HepG2 (cell line): ENCODE results near the gene PTGR2. TPM values are rescaled to one million over a fixed set of nuclear protein-coding genes. Genes with fewer than 3 reads are reported as not detected.
"Not testable (repeated sequence)": the region's sequence is repeated elsewhere in the genome, so short reads cannot be mapped to it uniquely, and the experiment has no call there.

Source experiments
- ATAC-seq: fragments of 200-7000 bp; cut with Tn5 transposase; 3 replicates; pipeline ENCODE4 v1.9.1; 2020; ENCODE audit warnings: mild to moderate bottlenecking, moderate library complexity
- BruUV-seq: library from RNA; stranded (reverse); fragments of 400-500 nt; replicated peaks from 2 replicates; lab custom pipeline; 2021; lab: Mats Ljungman, UMichigan
- CTCF ChIA-PET: fragments of 300-600 bp; formaldehyde crosslinking; extraction: SDS; loops from one replicate; lab custom pipeline; 2021; ENCODE audit warnings: low total read pairs, inconsistent platforms, low intra/inter-chr PET ratio; lab: Yijun Ruan, JAX
- POLR2A ChIA-PET: fragments of 350-600 bp; sonication (Branson Sonifier 250); formaldehyde crosslinking; loops from one replicate; lab custom pipeline; 2020; ENCODE audit warnings: antibody characterized with exemption, inconsistent platforms; lab: Yijun Ruan, JAX
- DNase-seq: peaks from one replicate; pipeline ENCODE4 v3.0.0-alpha.2; 2015; ENCODE audit warnings: low spot score
- FAIRE-seq: peaks from 3 replicates; lab custom pipeline; 2011; peaks lifted over from hg19 to GRCh38; lab: Jason Lieb, UNC
- H2AFZ ChIP-seq: one replicate; pipeline ENCODE4 v1.6.1; 2011; ENCODE audit warnings: low read length, inconsistent platforms
- H3K27ac ChIP-seq: fragments of 300-600 bp; 3 replicates; pipeline ENCODE4 v1.8.0; 2011; ENCODE audit warnings: mixed run types, mild to moderate bottlenecking, mixed read lengths, low read length, inconsistent platforms; ENCODE audit not compliant: insufficient read depth; ENCODE audit errors: extremely low read length
- H3K27me3 ChIP-seq, 2 experiments: fragments of 200-600 bp in 1 of 2; 2 replicates in 1 of 2; 3 replicates in 1 of 2; pipeline versions ENCODE4 v1.6.0 to v1.8.0; 2011; ENCODE audit warnings: low read length in 2 of 2, mild to moderate bottlenecking in 2 of 2, moderate library complexity in 2 of 2, inconsistent platforms in 1 of 2; ENCODE audit not compliant: insufficient read depth in 2 of 2, control insufficient read depth in 1 of 2
- H3K36me3 ChIP-seq, 2 experiments: fragments of 200-600 bp in 1 of 2; replicated peaks in 1 of 2; 2 replicates in 1 of 2; 3 replicates in 1 of 2; pipeline versions ENCODE4 v1.5.1 to v1.8.0; 2011; ENCODE audit warnings: low read length in 2 of 2, inconsistent platforms in 1 of 2; ENCODE audit not compliant: insufficient read depth in 2 of 2, control insufficient read depth in 1 of 2
- H3K4me1 ChIP-seq: 2 replicates; pipeline ENCODE4 v1.5.1; 2012; ENCODE audit warnings: low read length, inconsistent platforms; ENCODE audit not compliant: insufficient read depth
- H3K4me2 ChIP-seq: 2 replicates; pipeline ENCODE4 v1.6.0; 2011; ENCODE audit warnings: low read depth, low read length, inconsistent platforms
- H3K4me3 ChIP-seq, 3 experiments: fragments of 200-600 bp in 1 of 3; sonication (generic), shearing (Covaris generic) in 1 of 3; replicated peaks in 1 of 3; 2 replicates each; pipeline ENCODE4 v1.5.1; 2011 to 2016; ENCODE audit warnings: low read length in 3 of 3, inconsistent platforms in 2 of 3, low read depth in 2 of 3, mild to moderate bottlenecking in 2 of 3, control low read depth in 1 of 3, mixed read lengths in 1 of 3; ENCODE audit not compliant: insufficient read depth in 1 of 3
- H3K79me2 ChIP-seq: one replicate; pipeline ENCODE4 v1.6.1; 2011; ENCODE audit warnings: low read length, inconsistent platforms; ENCODE audit not compliant: insufficient read depth
- H3K9ac ChIP-seq: 2 replicates; pipeline ENCODE4 v1.6.0; 2011; ENCODE audit warnings: mild to moderate bottlenecking, low read depth, low read length, inconsistent platforms; ENCODE audit not compliant: insufficient read depth
- H3K9me3 ChIP-seq: 2 replicates; pipeline ENCODE4 v1.5.1; 2012; ENCODE audit warnings: mild to moderate bottlenecking, low read length
- H4K20me1 ChIP-seq: 2 replicates; pipeline ENCODE4 v1.6.0; 2011; ENCODE audit warnings: inconsistent platforms, mild to moderate bottlenecking, low read length, moderate library complexity; ENCODE audit not compliant: insufficient read depth
- CTCF ChIP-seq: sonication (generic); formaldehyde crosslinking; IDR thresholded peaks from 2 replicates; pipeline ENCODE4 v1.5.0; 2020; ENCODE audit warnings: mild to moderate bottlenecking, missing genetic modification reagents, moderate library complexity
- JUNB ChIP-seq: sonication (generic); formaldehyde crosslinking; IDR thresholded peaks from 2 replicates; pipeline ENCODE4 v1.8.0; 2022; ENCODE audit warnings: missing genetic modification reagents, mild to moderate bottlenecking, borderline replicate concordance
- POLR2AphosphoS2 ChIP-seq: IDR thresholded peaks from 2 replicates; pipeline ENCODE4 v1.6.1; 2011; ENCODE audit warnings: low read depth, low read length, improper control_type of control experiment
- REL ChIP-seq: sonication (generic); formaldehyde crosslinking; conservative IDR thresholded peaks from 2 replicates; pipeline ENCODE4 v1.8.0; 2022; ENCODE audit warnings: mild to moderate bottlenecking, missing genetic modification reagents, moderate library complexity
- STAG1 ChIP-seq: sonication (generic); formaldehyde crosslinking; IDR thresholded peaks from 2 replicates; pipeline ENCODE4 v1.4.0; 2020; ENCODE audit warnings: missing genetic modification reagents
- TRIM22 ChIP-seq: fragments of 450-650 bp; IDR thresholded peaks from 2 replicates; pipeline ENCODE4 v1.6.1; 2017
- ZNF770 ChIP-seq: sonication (generic); formaldehyde crosslinking; IDR thresholded peaks from 2 replicates; pipeline ENCODE4 v1.5.0; 2020; ENCODE audit warnings: mild to moderate bottlenecking, missing genetic modification reagents
- WGBS: methylation state at CpG from one replicate; pipeline ENCODE4 v1.1.6; 2017; ENCODE audit warnings: low lambda C conversion rate; 5-methylcytosine and 5-hydroxymethylcytosine counted together
- in situ Hi-C: cut with HindIII; loops from 2 replicates; pipeline ENCODE4 v1.10.0; 2017; ENCODE audit warnings: low pct_unique_long_range_greater_than_20kb; ENCODE audit not compliant: extremely low pct_ligation_motif_present
- intact Hi-C: fragments of 100-400 bp; cut with micrococcal nuclease; formaldehyde crosslinking; loops from one replicate; pipeline ENCODE4 v1.10.0; 2022; ENCODE audit not compliant: unreplicated experiment
- polyA plus RNA-seq, 8 experiments: library from polyadenylated mRNA; depleted of rRNA in 3 of 8; stranded (reverse) in 7 of 8; unstranded in 1 of 8; fragments of >200 nt; fragmentation: Illumina TruSeq in 4 of 8; extraction: Trizol in 4 of 8; gene quantifications; 2 replicates each; pipeline versions ENCODE4 v1.2.1 to v1.2.3, GENCODE V29; 2011 to 2016; ENCODE audit warnings: low read depth in 4 of 8, missing spikeins in 1 of 8, mixed read lengths in 1 of 8; ENCODE audit not compliant: insufficient read depth in 1 of 8
- total RNA-seq, 5 experiments: library from RNA; depleted of rRNA; stranded (reverse); fragments of >200 nt; fragmentation: Illumina TruSeq; extraction: Trizol; gene quantifications; 2 replicates each; pipeline ENCODE4 v1.2.3, GENCODE V29; 2016; ENCODE audit warnings: low read depth in 1 of 5

The PTGR2 gene
- total and polyA plus RNA-seq, 2 of the 13 experiments (the other 11 are each of a cell fraction or from before 2014, with no cell fraction given): 3.0 to 4.3 TPM

- TF ChIP-seq POLR2AphosphoS2 (no peak), JUNB (no peak), TRIM22 (no peak), REL (CRISPR knock-in tag) (no peak)
- TF ChIP-seq, all 625 proteins: peak for 48
Measured at GRCh38 chr14:73825551-73826188, 26.0 kb upstream of the PTGR2 start (continued).

GRCh38 chr14:73827190-73827589, 24.4 kb upstream of the PTGR2 start:
- DNase-seq, BruUV-seq, H4K20me1 ChIP-seq, H3K27ac ChIP-seq, ATAC-seq, intact Hi-C loops, H3K9me3 ChIP-seq, H3K36me3 ChIP-seq, H3K9ac ChIP-seq, H3K4me2 ChIP-seq, H3K27me3 ChIP-seq, H3K4me3 ChIP-seq, H3K79me2 ChIP-seq, FAIRE-seq, H2AFZ ChIP-seq: not testable (repeated sequence)
- ChIA-PET CTCF (interaction anchor here (3.1 kb wide), 1 partner anchor 99 kb away, joined by 39 read pairs; no protein-coding TSS in a partner anchor), POLR2A (interaction anchor here (1.4 kb wide), 1 partner anchor 25 kb away, joined by 3 read pairs; the partner anchor contains the start of gene PTGR2)
- peaks cover 25% of the 10 kb centered on the region for H3K4me1 ChIP-seq
- TF ChIP-seq ZNF770 (CRISPR knock-in tag) (peak; percentile 79), STAG1 (CRISPR knock-in tag) (peak; percentile 39), CTCF (0 out of 2 replicates have a peak, but pooled peaks have one; percentile 16)
- 53% methylated on average over 7 of the region's 7 CpGs for WGBS
- in situ Hi-C loops: loop anchor here (5.0 to 10.0 kb wide), 2 partner anchors 72 to 100 kb away; no protein-coding TSS in a partner anchor
